ENCODE measurements around the gene RITA1.

The RITA1 gene

DNA sequence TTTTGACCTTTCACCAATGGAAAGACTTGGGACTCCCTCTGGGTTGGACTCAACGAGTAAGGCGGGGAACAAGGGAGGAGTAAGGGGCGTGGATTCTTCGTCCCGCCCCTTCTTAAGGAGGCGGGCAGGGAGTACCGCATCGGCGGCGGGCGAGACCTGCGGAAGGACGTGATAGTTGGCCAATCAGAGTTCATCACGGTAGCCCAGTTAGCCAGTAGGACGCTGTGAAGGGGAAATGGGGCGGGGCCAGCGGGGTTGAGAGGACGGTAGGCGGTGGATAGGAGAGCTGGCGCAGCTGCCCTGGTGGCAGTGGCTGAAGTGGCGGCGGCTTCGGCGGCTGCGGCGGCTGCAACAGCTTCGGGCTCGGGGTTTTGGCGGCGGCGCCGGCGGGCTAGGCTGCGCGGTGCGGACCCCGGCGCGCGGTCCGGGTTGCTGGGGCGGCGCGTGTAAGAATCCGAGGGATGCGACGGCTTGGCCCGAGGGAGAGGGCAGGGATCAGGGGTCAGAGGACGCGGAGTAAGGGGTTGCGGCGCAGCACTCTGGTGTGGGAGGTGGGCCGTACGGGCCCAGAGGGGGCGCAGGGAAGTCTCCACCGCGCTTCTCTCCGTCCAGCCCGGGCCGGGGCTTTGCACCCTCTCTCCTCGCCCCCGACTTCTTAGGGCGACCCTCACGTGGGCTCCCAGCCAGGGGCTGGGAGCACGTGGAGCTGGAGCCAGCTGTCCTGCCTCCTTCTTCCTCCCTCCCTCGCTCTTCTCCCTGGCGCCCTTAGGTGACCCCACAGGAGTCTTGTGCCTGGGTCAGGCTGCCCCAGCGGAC is 35.9 kb downstream of the RITA1 start, which contains the start of gene TPCN1:
Gene TPCN1 (plus strand): TSS at position 284 of the 816 bp plus-strand sequence. CDS start 5,389 bp downstream, outside the sequence.
- no peaks in the 10 kb centered on the region for H3K9me3 Mint-ChIP-seq (ENCODE audit: low read depth)
- peaks cover 35% of the 10 kb centered on the region for H3K4me1 Mint-ChIP-seq (ENCODE audit: low read depth)
- H3K36me3 Mint-ChIP-seq = no peaks in the 10 kb centered on the region
- H3K27ac Mint-ChIP-seq = peak within 1 kb of the TSS; percentile 96
- peak within 1 kb of the TSS; percentile 94 for H3K4me3 Mint-ChIP-seq
- H3K27me3 Mint-ChIP-seq = no peaks in the 10 kb centered on the region

GRCh38 chr12:113221997-113222729 is 36.6 kb downstream of the RITA1 start:
- Mint-ChIP-seq H3K27me3 (no peaks in the 10 kb centered on the region), H3K9me3 (ENCODE audit: low read depth) (no peaks in the 10 kb centered on the region), H3K36me3 (no peaks in the 10 kb centered on the region), H3K4me1 (ENCODE audit: low read depth) (peaks cover 32% of the 10 kb centered on the region), H3K4me3 (peak overlapping the region; percentile 94), H3K27ac (peak overlapping the region; percentile 96)

DNA sequence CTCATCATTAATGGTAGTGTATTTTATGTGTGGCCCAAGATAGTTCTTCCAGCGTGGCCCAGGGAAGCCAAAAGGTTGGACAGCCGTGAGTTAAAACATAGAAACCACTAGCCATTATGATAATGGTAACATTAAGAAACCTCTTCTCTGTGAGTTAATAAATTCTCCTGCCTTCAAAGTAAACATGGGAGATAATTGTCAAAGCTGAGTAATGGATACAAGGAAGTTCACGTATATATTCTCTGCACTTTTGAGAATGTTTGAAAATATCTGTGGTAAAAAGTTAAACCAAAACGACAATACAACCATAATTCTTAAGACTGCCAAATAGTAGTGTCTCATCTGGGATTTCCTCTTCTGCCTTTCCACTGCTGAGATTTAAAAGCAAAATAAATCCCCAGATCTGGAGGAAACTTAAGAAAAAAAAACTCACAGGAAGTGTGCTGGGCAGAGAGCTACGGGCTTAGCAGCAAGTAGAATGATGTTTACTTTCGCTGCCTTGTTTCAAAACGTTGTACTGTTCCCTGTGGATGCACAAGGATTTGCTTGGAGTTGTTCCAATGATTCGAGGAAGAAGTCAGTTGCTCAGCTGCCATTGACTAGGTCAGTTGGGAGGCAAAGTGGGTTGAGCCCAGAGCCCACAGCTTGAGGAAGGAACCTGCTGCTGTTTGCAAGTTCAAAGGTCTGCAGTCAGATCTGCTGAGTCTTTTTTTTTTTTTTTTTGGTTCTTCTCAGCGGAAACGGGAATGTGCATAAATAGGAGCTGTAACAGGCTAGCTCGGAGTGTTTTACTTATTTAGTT is 37.4 kb downstream of the RITA1 start:
- H3K27me3 Mint-ChIP-seq = no peaks in the 10 kb centered on the region
- no peaks in the 10 kb centered on the region for H3K9me3 Mint-ChIP-seq (ENCODE audit: low read depth)
- H3K36me3 Mint-ChIP-seq = peaks cover 2% of the 10 kb centered on the region
- peak overlapping the region; percentile 94 for H3K4me3 Mint-ChIP-seq
- H3K27ac Mint-ChIP-seq = peak overlapping the region; percentile 96
- peaks cover 26% of the 10 kb centered on the region for H3K4me1 Mint-ChIP-seq (ENCODE audit: low read depth)

DNA sequence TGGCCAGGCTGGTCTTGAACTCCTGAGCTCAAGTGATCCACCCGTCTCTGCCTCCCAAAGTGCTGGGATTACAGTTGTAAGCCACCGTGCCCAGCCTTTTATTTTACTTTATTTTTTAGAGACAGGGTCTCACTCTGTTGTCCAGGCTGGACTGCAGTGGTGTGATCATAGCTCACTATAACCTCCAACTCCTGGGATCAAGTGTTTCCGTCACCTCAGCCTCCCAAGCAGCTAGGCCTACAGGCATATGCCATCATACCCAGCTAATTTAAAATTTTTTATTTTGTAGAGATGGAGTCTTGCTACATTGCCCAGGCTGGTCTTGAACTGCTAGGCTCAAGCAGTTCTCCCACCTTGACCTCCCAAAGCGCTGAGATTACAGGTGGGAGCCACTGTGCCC is 39.4 kb downstream of the RITA1 start:
- H3K4me3 Mint-ChIP-seq = no peak overlapping the region
- H3K36me3 Mint-ChIP-seq = peaks cover 4% of the 10 kb centered on the region
- peaks cover 40% of the 10 kb centered on the region for H3K4me1 Mint-ChIP-seq (ENCODE audit: low read depth)
- H3K9me3 Mint-ChIP-seq (ENCODE audit: low read depth) = no peaks in the 10 kb centered on the region
- no peaks in the 10 kb centered on the region for H3K27me3 Mint-ChIP-seq
- no peak overlapping the region for H3K27ac Mint-ChIP-seq

DNA sequence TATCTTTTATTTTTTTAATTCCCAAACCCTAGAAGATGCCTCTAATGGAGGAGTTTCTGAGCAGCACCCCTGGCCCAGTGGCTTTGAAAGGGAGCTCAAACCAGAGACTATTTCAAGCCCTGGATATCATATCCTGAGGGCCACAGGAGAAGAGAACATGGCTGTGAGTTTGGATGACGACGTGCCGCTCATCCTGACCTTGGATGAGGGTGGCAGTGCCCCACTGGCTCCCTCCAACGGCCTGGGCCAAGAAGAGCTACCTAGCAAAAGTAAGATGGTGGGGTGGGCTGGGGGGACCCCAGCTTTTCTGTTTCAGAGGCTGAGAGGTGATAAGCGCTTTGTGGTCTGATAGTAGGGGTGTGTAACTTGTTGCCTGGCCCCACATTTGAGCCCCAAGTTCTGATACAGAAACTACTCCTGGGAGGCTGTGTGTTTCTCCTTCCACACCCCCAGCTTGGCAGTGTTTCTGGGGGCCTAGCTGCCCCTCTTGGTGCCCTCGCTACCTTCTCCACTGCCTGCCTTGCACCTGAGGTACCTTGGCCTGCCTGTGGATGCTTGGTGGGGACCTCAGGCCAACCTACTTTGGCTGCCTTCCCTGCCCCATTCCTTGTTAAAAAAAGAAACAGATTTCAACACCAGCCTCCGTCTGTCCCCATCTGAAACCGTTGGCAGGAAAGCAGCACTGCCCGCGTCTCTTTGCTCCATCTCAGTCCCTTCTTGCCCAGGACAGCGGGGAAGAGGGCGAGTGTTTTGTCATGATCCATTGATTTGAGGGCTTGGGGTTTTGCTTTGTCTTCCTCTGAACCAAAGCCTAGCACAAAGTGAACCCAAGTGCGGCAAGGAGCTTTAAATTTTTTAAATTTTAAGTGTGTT is 41.4 kb downstream of the RITA1 start:
- Mint-ChIP-seq H3K4me3 (no peak overlapping the region), H3K4me1 (ENCODE audit: low read depth) (peaks cover 43% of the 10 kb centered on the region), H3K27ac (no peak overlapping the region), H3K9me3 (ENCODE audit: low read depth) (no peaks in the 10 kb centered on the region), H3K27me3 (no peaks in the 10 kb centered on the region), H3K36me3 (peaks cover 6% of the 10 kb centered on the region)

GRCh38 chr12:113227686-113228391 is 42.3 kb downstream of the RITA1 start:
- Mint-ChIP-seq H3K36me3 (peaks cover 6% of the 10 kb centered on the region), H3K9me3 (ENCODE audit: low read depth) (no peaks in the 10 kb centered on the region), H3K27me3 (no peaks in the 10 kb centered on the region), H3K4me1 (ENCODE audit: low read depth) (peaks cover 41% of the 10 kb centered on the region), H3K4me3 (no peak overlapping the region), H3K27ac (no peak overlapping the region)

DNA sequence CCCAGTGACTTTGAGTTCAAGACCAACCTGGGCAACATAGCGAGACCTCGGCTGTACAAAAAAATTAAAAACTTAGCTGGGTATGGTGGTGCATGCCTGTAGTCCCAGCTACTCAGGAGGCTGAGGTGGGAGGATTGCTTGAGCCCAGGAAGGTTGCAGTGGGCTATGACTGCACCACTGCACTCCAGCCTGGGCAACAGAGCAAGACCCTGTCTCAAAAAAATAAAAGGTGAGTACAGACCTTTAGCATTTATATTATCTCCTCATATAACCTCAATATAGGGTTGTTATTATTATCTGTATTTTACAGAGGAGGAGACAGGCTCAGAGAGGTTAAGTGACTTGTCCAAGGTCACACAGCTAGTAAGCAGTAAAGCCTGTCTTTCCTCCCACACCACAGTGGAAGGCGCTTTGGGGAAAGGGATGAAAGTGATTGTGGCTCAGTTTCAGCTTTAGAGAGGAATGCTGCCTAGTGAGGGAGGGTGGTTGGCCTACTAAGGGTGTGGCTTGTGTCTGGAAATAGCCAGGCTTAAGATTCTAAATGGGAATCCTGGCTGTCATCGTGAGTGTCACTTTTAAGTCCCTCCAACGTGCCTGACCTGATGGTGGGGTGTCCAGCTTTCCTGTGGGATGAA is 43.0 kb downstream of the RITA1 start:
- H3K9me3 Mint-ChIP-seq (ENCODE audit: low read depth) = no peaks in the 10 kb centered on the region

DNA sequence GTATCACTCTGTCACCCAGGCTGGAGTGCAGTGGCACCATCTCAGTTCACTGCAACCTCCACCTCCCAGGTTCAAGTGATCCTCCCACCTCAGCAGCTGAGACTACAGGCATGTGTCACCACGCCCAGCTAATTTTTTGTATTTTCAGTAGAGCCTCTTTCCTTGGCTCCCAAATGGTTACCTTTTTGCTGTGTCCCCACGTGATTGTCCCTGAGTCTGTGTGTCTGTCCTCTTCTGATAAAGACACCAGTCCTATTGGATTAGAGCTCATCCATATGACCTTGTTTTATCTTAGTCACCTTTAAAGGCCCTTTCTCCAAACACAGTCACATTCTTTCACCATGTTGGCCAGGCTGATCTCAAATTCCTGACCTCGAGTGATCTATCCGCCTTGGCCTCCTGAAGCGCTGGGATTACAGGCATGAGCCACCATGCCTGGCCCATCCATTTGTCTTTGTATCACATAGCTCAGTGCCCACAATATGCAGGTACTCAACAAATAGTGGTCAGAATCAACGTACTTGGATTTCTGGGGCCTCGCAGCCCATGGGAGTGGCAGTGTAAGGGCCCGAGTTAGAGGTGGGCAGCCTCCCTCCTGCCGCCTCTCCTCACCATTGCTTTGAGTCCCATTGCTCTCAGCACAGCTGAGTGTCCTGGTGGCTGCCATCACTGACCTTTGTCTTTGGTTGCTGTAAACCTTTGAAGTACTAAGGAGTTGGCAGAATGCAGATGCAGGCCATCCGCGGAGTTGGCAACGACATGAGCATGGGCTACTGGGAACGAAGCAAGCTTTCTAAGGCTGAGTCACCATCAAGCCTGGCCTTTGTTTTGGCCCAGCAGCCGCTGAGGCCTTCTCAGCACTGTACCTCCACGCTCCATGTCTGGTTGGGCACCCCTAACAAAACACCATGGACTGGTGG is 45.1 kb downstream of the RITA1 start:
- H3K27ac Mint-ChIP-seq = peak overlapping the region; percentile 77
- H3K36me3 Mint-ChIP-seq = peaks cover 11% of the 10 kb centered on the region
- no peaks in the 10 kb centered on the region for H3K9me3 Mint-ChIP-seq (ENCODE audit: low read depth)
- H3K4me1 Mint-ChIP-seq (ENCODE audit: low read depth) = peaks cover 48% of the 10 kb centered on the region
- H3K27me3 Mint-ChIP-seq = no peaks in the 10 kb centered on the region
- peak overlapping the region; percentile 55 for H3K4me3 Mint-ChIP-seq

More for the DNA sequence above, 43.0 kb downstream of the RITA1 start:
- Mint-ChIP-seq H3K4me3 (no peak overlapping the region), H3K36me3 (peaks cover 10% of the 10 kb centered on the region), H3K4me1 (ENCODE audit: low read depth) (peaks cover 42% of the 10 kb centered on the region), H3K27ac (peak overlapping the region; percentile 16), H3K27me3 (no peaks in the 10 kb centered on the region)

- Mint-ChIP-seq H3K36me3 (peaks cover 11% of the 10 kb centered on the region), H3K27ac (peak overlapping the region; percentile 28), H3K27me3 (no peaks in the 10 kb centered on the region), H3K9me3 (ENCODE audit: low read depth) (no peaks in the 10 kb centered on the region), H3K4me1 (ENCODE audit: low read depth) (peaks cover 51% of the 10 kb centered on the region), H3K4me3 (no peak overlapping the region)
Measured at GRCh38 chr12:113231235-113232088, 45.9 kb downstream of the RITA1 start.

DNA sequence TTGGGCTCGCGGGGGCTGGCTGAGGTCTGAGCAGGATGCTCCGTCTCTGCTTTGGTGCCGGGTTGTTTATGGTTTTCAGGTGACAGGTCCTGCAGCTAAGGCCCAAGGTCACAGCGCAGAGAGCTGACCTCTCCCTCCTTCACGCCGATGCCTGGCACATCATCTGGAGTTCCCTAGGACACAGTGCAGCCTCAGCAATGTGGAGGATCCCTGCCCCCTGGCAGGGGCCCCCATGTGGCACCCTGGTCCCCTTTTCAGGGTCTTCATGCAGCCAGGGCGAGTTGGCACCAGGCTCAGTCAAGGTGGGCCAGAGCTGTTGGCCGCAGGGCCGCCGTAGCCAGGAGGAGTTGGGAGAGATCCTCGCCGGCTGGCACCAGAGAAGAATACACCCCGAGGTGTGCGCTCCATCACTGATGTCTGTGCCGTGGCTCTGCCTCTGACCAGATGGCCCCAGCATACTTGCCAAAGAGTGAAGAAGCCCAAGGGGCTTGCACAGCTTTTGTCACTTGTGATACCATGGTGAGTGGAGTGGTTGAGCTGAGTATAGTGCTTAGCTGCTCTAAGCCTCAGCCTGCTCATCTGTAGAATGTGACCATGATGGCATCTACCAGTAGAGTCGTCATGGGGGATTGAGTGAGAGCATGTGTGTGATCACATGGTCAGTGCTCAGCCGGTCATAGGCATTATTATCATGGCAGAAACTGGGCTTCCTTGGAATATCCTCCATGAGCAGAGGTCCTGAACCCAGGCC is 46.7 kb downstream of the RITA1 start:
- Mint-ChIP-seq H3K27ac (peak overlapping the region; percentile 95), H3K27me3 (no peaks in the 10 kb centered on the region), H3K4me3 (peak overlapping the region; percentile 91), H3K9me3 (ENCODE audit: low read depth) (no peaks in the 10 kb centered on the region), H3K4me1 (ENCODE audit: low read depth) (peaks cover 50% of the 10 kb centered on the region), H3K36me3 (peaks cover 13% of the 10 kb centered on the region)

- H3K27me3 Mint-ChIP-seq = no peaks in the 10 kb centered on the region
- peaks cover 49% of the 10 kb centered on the region for H3K4me1 Mint-ChIP-seq (ENCODE audit: low read depth)
Measured at GRCh38 chr12:113232840-113233585, 47.5 kb downstream of the RITA1 start.

More at GRCh38 chr12:113232840-113233585, 47.5 kb downstream of the RITA1 start:
- Mint-ChIP-seq H3K4me3 (peak overlapping the region; percentile 91), H3K9me3 (ENCODE audit: low read depth) (no peaks in the 10 kb centered on the region), H3K27ac (peak overlapping the region; percentile 95), H3K36me3 (peaks cover 11% of the 10 kb centered on the region)

Measured in activated naive CD8-positive, alpha-beta T cell (primary cell).